B cell (primary cell): ENCODE results near the gene FLVCR1. TPM values are rescaled to one million over a fixed set of nuclear protein-coding genes. Genes with fewer than 3 reads are reported as not detected.

Experiments used
- ATAC-seq: fragments of 200-7000 bp; cut with Tn5 transposase; one replicate; pipeline ENCODE4 v1.10.0; 2021; ENCODE audit warnings: low read depth, mild to moderate bottlenecking, moderate number of reproducible peaks, moderate library complexity
- CTCF ChIA-PET: fragments of 350-600 bp; sonication (Branson Sonifier 250); formaldehyde crosslinking; loops from one replicate; lab custom pipeline; 2021; ENCODE audit warnings: antibody characterized with exemption, inconsistent platforms; lab: Charles Lee
- POLR2A ChIA-PET: fragments of 350-600 bp; sonication (Branson Sonifier 250); formaldehyde crosslinking; loops from one replicate; lab custom pipeline; 2021; ENCODE audit warnings: antibody characterized with exemption; lab: Charles Lee
- DNase-seq: peaks from one replicate; pipeline ENCODE4 v3.0.0; 2013
- H2AFZ ChIP-seq: 2 replicates; pipeline ENCODE4 v1.6.1; 2012; ENCODE audit warnings: mild to moderate bottlenecking, low read depth, low read length; ENCODE audit not compliant: insufficient read depth, poor library complexity, severe bottlenecking
- H3K27ac ChIP-seq, 2 donors: 1 replicate in 1 of 2; 2 replicates in 1 of 2; pipeline ENCODE4 v1.5.1; 2012 to 2013; ENCODE audit warnings: low read length in 2 of 2, mild to moderate bottlenecking in 2 of 2, moderate library complexity in 1 of 2
- H3K27me3 ChIP-seq, 4 experiments: fragments of 200-600 bp in 1 of 4; sonication (generic) in 1 of 4; replicated peaks in 1 of 4; 1 replicate in 2 of 4; 2 replicates in 2 of 4; pipeline versions ENCODE4 v1.6.1 to v1.7.0; 2013 to 2016; ENCODE audit warnings: low read length in 3 of 4, mild to moderate bottlenecking in 2 of 4, mixed read lengths in 1 of 4, moderate library complexity in 1 of 4; ENCODE audit not compliant: insufficient read depth in 4 of 4, control insufficient read depth in 3 of 4; ENCODE audit errors: control extremely low read depth in 1 of 4
- H3K36me3 ChIP-seq, 2 experiments: replicated peaks in 1 of 2; 1 replicate in 1 of 2; 2 replicates in 1 of 2; pipeline versions ENCODE4 v1.6.1 to v1.7.1; 2013; ENCODE audit warnings: low read length in 1 of 2; ENCODE audit not compliant: insufficient read depth in 2 of 2, control insufficient read depth in 1 of 2; ENCODE audit errors: control extremely low read depth in 1 of 2, extremely low read depth in 1 of 2
- H3K4me1 ChIP-seq, 2 donors: fragments of 200-600 bp in 1 of 2; sonication (generic) in 1 of 2; 1 replicate in 1 of 2; 2 replicates in 1 of 2; pipeline versions ENCODE4 v1.5.1 to v1.6.1; 2013 to 2017; ENCODE audit warnings: low read length in 2 of 2; ENCODE audit not compliant: control insufficient read depth in 2 of 2, insufficient read depth in 2 of 2
- H3K4me2 ChIP-seq: replicated peaks from 2 replicates; pipeline ENCODE3; 2012; ENCODE audit warnings: mild to moderate bottlenecking, low read depth, low read length; ENCODE audit not compliant: poor library complexity, severe bottlenecking
- H3K4me3 ChIP-seq, 5 experiments: fragments of 200-600 bp in 1 of 5; sonication (generic) in 1 of 5; 1 replicate in 3 of 5; 2 replicates in 2 of 5; pipeline versions ENCODE4 v1.5.1 to v1.7.0; 2011 to 2016; ENCODE audit warnings: low read length in 4 of 5, mild to moderate bottlenecking in 4 of 5, low read depth in 2 of 5, control low read depth in 1 of 5, moderate library complexity in 1 of 5; ENCODE audit not compliant: insufficient read depth in 1 of 5; ENCODE audit errors: control extremely low read depth in 1 of 5, extremely low read depth in 1 of 5
- H3K79me2 ChIP-seq: fragments of 200-600 bp; sonication (generic); one replicate; pipeline ENCODE4 v1.6.0; 2016; ENCODE audit warnings: low read length; ENCODE audit not compliant: control insufficient read depth, insufficient read depth
- H3K9ac ChIP-seq: fragments of 200-600 bp; sonication (generic); 2 replicates; pipeline ENCODE4 v1.6.1; 2017; ENCODE audit warnings: mild to moderate bottlenecking, low read length, moderate library complexity
- H3K9me3 ChIP-seq, 3 donors: one replicate each; pipeline versions ENCODE4 v1.6.1 to v1.7.1; 2013; ENCODE audit warnings: low read length in 2 of 3; ENCODE audit not compliant: control insufficient read depth in 2 of 3, insufficient read depth in 1 of 3; ENCODE audit errors: control extremely low read depth in 1 of 3
- H4K20me1 ChIP-seq: 2 replicates; pipeline ENCODE4 v1.6.0; 2012; ENCODE audit warnings: mild to moderate bottlenecking, low read length; ENCODE audit not compliant: insufficient read depth, control insufficient read depth, poor library complexity, severe bottlenecking
- H3K27ac Mint-ChIP-seq: one replicate; pipeline ENCODE4 v1.8.0; 2021; ENCODE audit warnings: mixed read lengths
- H3K27me3 Mint-ChIP-seq: one replicate; pipeline ENCODE4 v1.8.0; 2021; ENCODE audit warnings: mixed read lengths
- H3K4me1 Mint-ChIP-seq: one replicate; pipeline ENCODE4 v1.8.0; 2021; ENCODE audit warnings: mixed read lengths
- H3K4me3 Mint-ChIP-seq: one replicate; pipeline ENCODE4 v1.8.0; 2021; ENCODE audit warnings: mixed read lengths
- H3K9me3 Mint-ChIP-seq: one replicate; pipeline ENCODE4 v1.8.0; 2022; ENCODE audit warnings: mixed read lengths; ENCODE audit not compliant: insufficient read depth
- EZH2 ChIP-seq: IDR thresholded peaks from 2 replicates; pipeline ENCODE4 v1.6.1; 2012; ENCODE audit warnings: borderline replicate concordance, low read depth, mild to moderate bottlenecking, moderate library complexity, low read length; ENCODE audit not compliant: insufficient read depth, poor library complexity, severe bottlenecking
- WGBS: methylation state at CpG from one replicate; pipeline ENCODE4 v1.1.5; 2013; ENCODE audit warnings: missing lambda C conversion rate; ENCODE audit not compliant: insufficient coverage; 5-methylcytosine and 5-hydroxymethylcytosine counted together
- intact Hi-C: fragments of 100-400 bp; cut with micrococcal nuclease; formaldehyde crosslinking; loops from one replicate; pipeline ENCODE4 v1.10.0; 2022
- polyA plus RNA-seq: library from polyadenylated mRNA; depleted of rRNA; stranded (reverse); fragments of >200 nt; gene quantifications from 2 replicates; pipeline ENCODE4 v1.2.3, GENCODE V29; 2012
- total RNA-seq, 2 donors: library from RNA; stranded (reverse); fragments of 120-200 nt in 1 of 2; gene quantifications; 1 replicate in 1 of 2; 2 replicates in 1 of 2; pipeline versions ENCODE4 v1.2.3 to v1.2.4, GENCODE V29; 2013 to 2022
- TF ChIP-seq, protein P1 (sequence below): fragments of 200-600 bp; IDR thresholded peaks from one replicate; pipeline ENCODE4 v1.8.0; 2022; ENCODE audit warnings: antibody characterized with exemption, mild to moderate bottlenecking

FLVCR1 gene
- total and polyA plus RNA-seq, 2 donors (not counting 1 experiment from before 2014, with no cell fraction given) = 3.9 to 19.2 TPM

DNA sequence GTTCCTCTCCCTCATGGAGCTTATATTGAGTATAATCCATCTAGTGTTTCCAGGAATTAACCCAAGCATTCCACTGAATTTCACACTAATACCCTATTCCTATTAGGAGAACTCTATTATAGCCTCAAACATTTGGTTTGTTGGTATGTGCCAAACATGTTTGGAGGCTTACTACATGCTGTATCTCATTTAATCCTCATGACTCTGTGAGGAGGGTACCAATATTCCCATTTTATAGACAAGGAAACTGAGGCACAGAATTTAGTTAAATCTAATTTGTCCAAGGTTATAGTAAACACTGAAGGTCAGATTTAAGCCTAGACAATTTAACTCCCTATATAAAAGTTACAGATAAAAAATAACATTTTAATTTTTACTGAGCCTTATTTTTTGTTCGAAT, 9.1 kb downstream of the FLVCR1 start:
- Mint-ChIP-seq H3K27me3 (no peaks in the 10 kb centered on the region), H3K4me3 (no peak overlapping the region), H3K27ac (no peak overlapping the region), H3K9me3 (no peaks in the 10 kb centered on the region), H3K4me1 (peaks cover 8% of the 10 kb centered on the region)
- no peak for ATAC-seq
- H3K9me3 ChIP-seq = peaks cover 0 to 1% (median 0%) of the 10 kb centered on the region in 3 donors
- H3K9ac ChIP-seq = no peak overlapping the region
- no peaks in the 10 kb centered on the region for H4K20me1 ChIP-seq
- H3K27ac ChIP-seq = no peak overlapping the region
- TF ChIP-seq, protein P1, sequence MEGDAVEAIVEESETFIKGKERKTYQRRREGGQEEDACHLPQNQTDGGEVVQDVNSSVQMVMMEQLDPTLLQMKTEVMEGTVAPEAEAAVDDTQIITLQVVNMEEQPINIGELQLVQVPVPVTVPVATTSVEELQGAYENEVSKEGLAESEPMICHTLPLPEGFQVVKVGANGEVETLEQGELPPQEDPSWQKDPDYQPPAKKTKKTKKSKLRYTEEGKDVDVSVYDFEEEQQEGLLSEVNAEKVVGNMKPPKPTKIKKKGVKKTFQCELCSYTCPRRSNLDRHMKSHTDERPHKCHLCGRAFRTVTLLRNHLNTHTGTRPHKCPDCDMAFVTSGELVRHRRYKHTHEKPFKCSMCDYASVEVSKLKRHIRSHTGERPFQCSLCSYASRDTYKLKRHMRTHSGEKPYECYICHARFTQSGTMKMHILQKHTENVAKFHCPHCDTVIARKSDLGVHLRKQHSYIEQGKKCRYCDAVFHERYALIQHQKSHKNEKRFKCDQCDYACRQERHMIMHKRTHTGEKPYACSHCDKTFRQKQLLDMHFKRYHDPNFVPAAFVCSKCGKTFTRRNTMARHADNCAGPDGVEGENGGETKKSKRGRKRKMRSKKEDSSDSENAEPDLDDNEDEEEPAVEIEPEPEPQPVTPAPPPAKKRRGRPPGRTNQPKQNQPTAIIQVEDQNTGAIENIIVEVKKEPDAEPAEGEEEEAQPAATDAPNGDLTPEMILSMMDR = no peak
- no peak for TF ChIP-seq EZH2
- H2AFZ ChIP-seq = no peak overlapping the region
- H3K36me3 ChIP-seq = peaks cover 3 to 5% of the 10 kb centered on the region in 2 experiments
- no peaks in the 10 kb centered on the region for H3K27me3 ChIP-seq
- no peak overlapping the region for H3K4me3 ChIP-seq
- H3K4me2 ChIP-seq = no peak overlapping the region
- WGBS = no CpG with 5 or more reads among the region's 1 CpG
- no peaks in the 10 kb centered on the region for H3K79me2 ChIP-seq
- ChIA-PET POLR2A (no interaction called here), CTCF (interaction anchor here (0.7 kb wide), 1 partner anchor 1581 kb away, joined by 4 read pairs; no protein-coding TSS in a partner anchor)
- no peak for DNase-seq
- H3K4me1 ChIP-seq = no peaks in the 10 kb centered on the region
- intact Hi-C loops = no loop called here

- peaks cover 3% of the 10 kb centered on the region for H3K4me1 Mint-ChIP-seq
- no peak overlapping the region for H2AFZ ChIP-seq
- H3K4me3 ChIP-seq = no peak overlapping the region
- no peaks in the 10 kb centered on the region for H4K20me1 ChIP-seq
- H3K4me1 ChIP-seq = no peaks in the 10 kb centered on the region
- WGBS = no CpG with 5 or more reads among the region's 1 CpG
- no peak overlapping the region for H3K4me3 Mint-ChIP-seq
- H3K9me3 ChIP-seq = no peaks in the 10 kb centered on the region
- ATAC-seq (no peak), DNase-seq (no peak)
- no peaks in the 10 kb centered on the region for H3K79me2 ChIP-seq
- ChIA-PET CTCF (no interaction called here), POLR2A (no interaction called here)
- TF ChIP-seq, protein P1 = no peak
- TF ChIP-seq EZH2 = no peak
- intact Hi-C loops = no loop called here
- no peak overlapping the region for H3K9ac ChIP-seq
- no peaks in the 10 kb centered on the region for H3K9me3 Mint-ChIP-seq
- H3K36me3 ChIP-seq = peaks cover 4 to 23% of the 10 kb centered on the region in 2 experiments
- H3K27me3 Mint-ChIP-seq = no peaks in the 10 kb centered on the region
- no peaks in the 10 kb centered on the region for H3K27me3 ChIP-seq
- no peak overlapping the region for H3K27ac ChIP-seq
- no peak overlapping the region for H3K4me2 ChIP-seq
- H3K27ac Mint-ChIP-seq = no peak overlapping the region
These were observed 13.9 kb downstream of the FLVCR1 start for GRCh38 chr1:212871976-212872375.
